NCI-H1417 (cell line): Measurements from ENCODE around the gene RCE1.

Experiments used
- DNase-seq, 3 experiments: peaks; one replicate each; lab custom pipeline; 2025; lab: John Stamatoyannopoulos, UW

Gene RCE1

DNA sequence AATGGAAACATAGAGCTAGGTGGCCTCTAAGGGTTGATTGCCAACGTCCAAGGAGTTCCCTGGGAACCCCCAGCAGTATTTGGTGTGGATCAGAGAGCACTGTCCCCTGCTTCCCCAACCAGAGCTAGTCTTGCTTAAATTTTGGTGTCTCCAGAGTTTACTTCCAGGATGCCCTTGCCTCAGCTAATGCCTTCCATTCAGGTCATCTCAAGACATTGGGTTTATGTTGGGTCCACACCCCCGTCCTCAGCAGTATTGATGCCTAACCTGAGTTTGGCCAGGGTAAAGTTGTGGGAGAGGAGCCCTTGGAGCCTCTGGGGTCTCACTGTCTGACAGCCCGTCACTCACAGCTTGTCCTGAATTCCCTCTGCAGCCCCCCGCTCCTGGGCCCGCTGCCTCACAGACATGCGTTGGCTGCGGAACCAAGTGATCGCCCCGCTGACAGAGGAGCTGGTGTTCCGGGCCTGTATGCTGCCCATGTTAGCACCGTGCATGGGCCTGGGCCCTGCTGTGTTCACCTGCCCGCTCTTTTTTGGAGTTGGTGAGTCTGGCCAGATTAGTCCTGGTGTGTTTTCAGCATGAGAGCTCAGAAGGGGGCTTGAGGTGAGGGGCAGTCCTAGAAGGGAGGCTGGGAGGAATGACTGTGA is 1.4 kb downstream of the RCE1 start:
- DNase-seq = no peak

DNA sequence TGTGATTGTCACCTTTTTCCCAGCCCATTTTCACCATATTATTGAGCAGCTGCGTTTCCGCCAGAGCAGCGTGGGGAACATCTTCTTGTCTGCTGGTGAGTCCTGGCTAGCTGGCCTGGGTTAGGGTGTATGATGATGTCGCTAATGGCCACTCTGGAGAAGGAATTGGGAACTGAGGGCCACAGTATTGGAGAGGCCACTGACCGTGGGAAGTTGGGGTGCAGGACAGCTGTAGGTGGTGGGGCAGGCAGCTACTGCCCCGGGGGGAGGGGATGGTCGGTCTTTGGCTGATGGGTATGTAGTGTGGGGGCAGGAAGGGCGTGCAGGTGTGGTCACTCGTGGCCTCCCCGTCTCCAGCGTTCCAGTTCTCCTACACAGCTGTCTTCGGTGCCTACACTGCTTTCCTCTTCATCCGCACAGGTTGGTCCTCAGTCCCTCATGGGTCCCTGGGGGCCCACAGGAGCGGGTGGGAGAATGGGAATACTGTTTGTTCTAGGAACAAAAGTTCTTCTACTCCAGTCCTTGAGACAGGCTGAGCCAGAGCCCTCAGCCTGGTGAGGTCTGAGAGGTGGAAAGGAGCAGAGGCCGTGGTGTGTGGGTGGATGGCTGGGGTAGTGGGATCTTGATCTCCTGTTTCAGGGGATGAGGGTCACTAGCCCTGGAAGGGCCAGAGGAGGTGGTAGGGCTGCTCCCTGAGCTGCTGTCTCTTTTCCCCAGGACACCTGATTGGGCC is 2.1 kb downstream of the RCE1 start:
- DNase-seq = no peak

DNA sequence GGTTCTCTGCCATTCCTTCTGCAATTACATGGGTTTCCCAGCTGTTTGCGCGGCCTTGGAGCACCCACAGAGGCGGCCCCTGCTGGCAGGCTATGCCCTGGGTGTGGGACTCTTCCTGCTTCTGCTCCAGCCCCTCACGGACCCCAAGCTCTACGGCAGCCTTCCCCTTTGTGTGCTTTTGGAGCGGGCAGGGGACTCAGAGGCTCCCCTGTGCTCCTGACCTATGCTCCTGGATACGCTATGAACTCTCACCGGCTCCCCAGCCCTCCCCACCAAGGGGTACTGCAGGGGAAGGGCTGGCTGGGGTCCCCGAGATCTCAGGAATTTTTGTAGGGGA is 2.6 kb downstream of the RCE1 start:
- DNase-seq = no peak

DNA sequence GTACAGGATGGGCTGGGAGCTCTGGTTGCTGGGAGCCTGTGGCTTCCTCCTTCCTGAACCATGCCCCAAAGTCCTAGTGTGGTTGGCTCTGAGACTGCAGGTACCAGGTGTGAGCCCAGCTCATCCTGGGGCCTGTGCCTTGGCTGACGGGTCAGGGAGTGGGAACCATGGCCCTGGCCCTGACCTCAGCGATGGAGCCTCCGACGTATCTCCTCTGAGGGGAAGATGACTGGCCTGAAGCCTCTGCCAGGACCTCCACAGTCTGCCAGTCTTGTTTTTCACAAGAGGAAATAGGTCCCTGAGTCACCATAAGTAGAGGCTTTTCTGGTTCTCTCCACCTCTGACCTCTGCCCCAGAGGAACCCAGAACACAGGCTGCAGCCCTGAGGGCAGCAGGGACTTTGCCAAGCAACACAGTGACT is 3.4 kb downstream of the RCE1 start:
- DNase-seq = no peak

DNA sequence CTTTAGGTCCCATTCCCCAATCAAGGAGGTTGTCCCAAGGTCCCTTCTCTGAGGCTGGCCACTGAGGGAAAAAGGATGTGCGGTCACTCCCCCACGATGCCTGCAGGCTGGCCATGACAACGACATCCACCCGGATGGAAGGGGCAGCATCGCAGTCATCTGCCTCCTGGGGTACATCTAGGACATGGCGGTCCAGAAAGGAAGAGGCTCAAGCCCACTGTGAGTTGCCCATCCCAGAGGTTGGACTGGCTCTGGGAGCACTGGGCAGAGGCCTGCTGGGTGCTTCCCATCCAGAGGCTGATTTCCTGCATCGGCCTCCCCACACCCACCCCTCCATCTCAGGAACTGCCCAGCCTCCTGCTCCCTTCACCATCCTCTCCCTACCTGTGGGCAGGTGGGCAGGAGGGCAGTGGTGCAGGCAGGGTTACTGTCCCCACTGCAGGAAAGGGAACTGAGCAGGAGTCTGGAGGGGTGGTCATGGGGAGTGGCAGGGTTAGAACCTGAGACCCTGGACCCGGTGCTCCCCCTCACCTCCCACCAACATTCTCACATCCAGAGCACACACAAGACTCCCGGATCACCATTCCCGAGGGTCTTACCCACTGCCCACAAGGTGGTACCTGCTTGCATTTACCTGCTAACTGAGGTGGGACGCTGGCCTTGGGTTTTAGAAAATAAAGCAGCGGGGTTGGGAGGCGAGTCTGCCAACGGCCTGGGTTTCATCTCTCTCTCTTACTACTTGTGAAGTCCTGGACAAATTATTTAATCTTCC is 4.4 kb downstream of the RCE1 start:
- no peak for DNase-seq

DNA sequence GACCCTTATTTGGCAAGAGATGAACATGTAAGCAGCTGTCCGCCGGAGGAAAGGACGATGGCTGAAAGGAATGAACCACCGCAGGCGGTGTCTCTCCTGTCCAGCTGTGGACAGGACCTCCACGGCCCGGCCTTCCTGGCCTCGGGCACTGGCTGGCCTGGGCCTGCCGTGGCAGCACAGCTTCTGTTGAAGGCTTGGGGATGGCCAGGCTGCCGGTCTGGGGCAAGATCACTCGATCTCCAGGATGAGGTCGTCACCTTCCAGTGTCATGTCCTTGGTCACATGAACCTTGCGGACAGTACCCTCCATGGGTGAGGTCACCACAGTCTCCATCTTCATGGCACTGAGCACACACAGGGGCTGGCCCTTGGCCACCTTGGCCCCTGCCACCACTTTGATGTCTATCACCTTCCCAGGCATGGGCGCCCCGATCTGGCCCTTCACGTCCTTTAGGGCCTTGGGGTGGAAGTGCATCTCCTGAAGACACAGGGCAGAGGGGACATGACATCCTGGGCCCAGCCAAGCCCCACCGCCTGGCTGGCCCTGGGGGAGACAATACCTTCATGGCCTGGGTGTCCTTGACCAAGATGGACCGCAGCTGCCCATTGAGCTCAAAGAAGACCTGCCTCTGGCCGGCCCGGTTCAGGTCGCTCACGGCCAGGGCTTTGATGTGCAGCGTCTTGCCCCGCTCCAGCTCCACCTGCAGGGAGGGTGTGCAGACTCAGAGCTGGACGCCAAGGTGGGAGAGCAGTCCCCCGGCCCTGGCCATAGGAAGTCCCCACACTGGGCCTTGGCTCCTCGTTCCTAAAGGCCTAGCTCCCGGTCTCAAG is 5.6 kb downstream of the RCE1 start:
- no peak for DNase-seq

DNA sequence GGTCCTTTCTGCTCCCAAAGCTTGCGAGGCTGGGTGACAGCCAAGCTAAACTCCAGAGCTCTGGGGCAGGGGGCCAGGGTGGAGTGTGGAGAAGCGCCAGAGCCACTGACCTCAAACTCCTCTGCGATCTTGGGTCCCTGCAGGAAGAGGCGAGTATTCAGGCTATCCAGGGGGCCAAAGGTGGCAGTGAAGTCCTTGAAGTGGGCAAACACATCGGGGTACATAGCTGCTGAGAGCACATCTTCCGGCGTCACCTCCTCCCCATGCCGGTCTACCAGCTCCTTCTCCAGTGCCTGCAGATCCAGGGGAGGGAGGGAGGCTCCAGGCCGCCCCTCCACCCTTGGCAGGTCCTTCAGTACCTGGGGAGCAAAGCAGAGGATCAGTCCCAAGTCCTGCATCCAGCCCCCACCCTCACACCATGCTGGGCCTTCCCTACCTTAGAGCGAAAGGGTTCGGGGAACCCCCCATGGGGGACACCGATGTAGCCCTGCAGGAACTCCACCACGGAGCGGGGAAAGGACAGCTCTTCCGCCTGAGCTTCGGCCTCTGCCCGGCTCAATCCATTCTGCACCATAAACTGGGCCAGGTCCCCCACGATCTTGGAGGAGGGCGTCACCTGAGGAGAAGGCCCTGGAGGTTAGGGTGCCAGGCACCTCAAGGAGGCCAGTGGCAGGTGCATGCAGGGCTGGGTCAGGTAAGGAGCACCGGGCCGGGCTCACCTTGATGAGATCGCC is 6.4 kb downstream of the RCE1 start:
- no peak for DNase-seq

DNA sequence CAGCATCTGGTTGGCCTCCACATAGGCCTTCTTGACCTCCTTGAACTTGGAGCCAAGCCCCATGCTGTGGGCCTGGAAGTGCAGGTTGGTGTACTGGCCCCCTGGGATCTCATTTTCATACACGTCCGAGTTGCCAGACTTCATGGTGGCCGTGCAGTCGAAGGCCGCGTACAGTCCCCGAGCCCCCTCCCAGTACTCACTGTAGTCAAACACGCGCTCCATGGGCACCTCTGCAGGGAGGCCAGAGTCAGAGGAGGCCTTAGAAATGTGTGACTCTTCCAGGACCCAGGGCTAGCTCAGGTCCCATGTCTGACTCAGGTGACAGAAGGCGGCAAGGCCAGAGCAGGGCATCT is 7.0 kb downstream of the RCE1 start:
- no peak for DNase-seq

DNA sequence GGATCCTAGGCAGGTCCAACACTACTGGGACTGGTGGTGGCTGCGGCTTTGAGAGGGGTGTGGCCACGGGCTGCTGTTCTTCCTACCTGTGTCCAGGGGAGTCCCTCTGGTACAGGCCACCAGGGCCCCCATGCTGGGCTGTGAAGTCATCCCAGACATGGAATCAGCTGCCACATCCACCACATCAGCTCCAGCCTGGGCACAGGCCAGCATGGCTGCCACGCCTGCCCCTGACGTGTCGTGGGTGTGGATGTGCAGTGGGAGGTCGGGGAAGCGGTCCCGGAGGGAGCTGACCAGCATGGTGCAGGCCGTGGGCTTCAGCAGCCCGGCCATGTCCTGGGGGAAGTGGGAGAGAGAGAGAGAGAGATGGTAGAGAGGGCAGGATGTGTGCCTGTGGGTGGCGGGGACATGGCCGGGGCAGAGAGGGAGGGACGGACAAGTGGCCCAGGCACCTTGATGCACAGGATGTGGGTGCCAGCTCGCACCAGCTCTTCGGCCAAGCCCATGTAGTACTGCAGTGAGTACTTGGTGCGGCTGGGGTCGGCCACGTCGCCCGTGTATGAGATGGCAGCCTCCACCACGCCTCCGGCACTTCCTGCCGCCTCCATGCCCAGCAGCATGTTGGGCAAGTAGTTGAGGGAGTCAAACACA is 7.5 kb downstream of the RCE1 start:
- no peak for DNase-seq

DNA sequence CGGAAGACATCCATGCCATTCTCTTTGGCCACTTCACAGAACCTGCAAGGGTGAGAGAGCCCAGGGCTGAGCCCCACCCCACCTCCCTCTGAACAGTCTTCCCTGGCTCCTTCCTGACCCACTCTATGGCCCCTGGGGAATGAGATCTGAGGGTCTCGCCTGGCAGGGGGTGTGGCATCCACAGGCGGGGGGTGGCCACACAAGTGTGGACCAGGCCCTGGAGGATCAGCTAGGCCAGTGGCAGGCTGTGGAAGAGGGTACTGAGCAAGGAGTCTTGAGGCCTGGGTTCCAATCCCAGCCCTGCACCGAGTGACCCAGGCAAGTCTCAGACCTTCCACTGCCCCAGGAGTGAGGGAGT is 8.0 kb downstream of the RCE1 start:
- no peak for DNase-seq

DNA sequence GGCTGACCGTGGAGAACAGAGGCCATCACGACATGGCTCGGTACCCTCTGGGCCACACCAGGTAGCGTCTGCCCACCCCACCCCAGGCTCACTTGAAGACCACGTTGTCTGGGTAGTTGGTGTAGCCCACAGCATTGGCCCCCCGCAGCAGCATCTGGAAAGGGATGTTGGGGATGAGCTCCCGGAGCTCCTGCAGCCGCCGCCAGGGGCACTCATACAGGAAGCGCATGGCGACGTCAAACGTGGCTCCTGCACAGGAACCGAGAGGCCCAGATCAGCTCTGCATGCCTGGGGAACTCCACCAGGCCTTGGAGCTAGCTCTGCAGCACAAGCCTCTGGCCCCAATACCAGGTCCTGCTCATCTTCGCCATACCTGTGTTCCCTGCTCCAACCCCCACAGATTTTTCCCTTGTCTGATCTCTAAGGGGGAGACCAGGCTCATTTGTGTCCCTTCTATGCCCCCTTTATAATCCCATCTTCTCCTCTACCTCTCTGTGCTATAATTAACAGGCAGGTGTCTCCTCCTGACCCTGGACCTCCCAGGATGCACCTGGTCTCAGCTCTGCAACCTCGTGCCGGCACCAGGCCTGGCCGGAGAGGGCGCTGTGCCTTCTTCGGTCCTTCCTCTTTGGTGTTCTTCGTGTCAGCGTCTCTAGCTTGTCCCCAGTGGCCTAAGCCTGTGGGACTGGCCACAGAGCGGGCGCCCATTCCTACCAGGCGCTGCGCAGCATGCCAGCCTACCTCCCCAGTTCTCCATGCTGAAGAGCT is 8.6 kb downstream of the RCE1 start:
- DNase-seq = no peak

DNA sequence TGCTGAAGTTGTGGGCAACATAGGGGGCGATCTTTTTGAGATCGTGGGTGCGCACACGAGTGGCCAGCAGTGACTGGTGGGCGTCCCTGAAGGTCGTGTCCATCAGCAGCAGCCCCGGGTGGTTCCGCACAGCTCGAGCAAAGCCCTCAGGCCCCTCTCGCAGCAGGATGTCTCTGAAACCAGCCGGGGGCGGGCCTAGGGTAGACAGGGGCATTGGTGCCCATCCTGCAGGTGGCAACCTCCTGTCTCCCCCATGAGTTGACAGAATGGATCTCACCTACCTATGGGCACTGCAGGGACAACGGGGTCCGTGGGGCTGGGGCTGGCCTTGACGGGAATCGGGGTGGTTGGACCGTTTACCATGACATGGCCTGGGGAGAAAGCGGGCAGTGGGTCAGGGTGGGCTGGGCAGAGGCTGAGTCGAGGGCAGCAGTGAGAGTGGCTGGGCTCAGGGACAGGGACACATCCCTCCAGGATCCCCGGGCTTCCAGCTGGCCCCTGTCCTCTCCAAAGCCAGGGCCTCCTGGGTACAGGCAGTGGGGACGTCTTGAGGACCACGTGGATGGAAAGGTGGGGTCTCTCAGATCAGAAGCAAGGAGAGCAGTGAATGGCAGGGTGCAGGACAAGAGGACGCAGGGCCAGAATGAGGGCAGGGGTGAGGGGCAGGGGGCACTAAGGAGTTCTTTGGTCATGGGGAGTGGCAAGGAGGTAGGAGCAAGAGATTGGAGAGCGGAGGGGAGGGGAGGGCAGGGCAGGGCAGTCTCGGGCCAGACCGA is 9.4 kb downstream of the RCE1 start:
- DNase-seq = no peak

DNA sequence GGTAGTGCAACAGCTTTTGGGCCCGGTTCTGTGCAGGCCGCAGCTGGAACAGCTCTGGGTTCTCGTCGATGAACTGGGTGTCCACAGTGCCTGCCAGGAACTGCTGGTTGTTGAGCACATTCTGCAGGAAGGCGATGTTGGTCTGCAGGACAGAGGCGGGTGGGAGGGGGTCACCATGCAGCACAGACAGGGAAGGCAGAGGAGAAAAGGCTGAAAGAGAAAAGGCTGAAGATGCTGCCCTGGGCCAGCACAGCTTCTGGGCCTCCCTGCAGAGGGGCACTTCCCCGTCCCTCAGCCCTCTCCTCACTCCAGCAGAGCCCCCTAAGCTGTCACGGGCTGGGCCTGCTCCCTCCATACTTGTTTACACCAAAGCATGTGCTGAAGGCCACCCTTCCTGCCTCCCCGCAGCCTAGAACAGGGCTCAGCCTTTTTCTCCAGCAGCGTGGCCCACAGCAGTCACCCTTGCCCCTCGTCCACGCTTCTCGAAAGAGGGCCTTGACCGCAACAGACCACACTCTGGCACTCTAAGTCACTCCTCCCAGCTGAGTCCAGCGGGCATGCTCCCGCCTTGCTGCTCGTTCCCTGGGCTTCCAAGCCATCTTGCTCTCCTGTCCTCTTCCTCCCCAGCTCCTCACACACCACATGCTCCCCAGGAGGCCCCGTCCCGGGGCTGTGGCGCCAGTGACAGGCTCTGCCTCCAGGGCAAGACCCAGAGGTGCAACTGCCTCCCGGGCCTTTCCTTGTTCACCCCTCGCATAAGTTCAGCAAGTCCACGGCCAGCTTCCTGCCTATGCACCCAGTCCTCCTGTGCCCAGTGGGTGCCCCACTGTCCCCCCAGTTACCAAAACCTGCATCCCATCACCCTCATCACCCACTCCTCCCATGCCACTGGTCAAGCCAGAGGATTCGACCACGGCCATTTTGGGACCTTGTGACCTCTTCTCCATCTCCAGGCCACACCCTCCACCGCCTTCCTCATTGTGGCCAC is 10.3 kb downstream of the RCE1 start:
- no peak for DNase-seq

DNA sequence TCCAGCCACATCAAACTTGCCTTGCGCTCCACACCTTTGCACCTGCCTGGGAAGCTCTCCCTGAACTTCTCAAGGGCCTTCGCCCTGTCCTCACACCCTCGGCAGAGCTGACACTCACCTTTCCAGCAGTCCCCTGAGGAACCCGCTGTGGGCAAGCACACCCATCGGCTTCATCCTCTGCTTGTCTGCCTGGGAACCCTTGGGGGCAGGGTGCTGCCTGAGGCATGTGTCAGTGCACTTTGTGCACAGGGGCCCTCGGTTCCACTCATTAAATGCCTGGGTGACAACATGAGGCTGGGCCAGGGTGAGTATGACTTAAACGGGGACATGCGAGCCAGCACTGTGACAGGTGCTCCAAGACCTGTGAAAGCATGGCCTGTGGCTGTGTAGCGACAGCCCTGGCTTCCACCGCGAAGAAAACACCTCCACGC is 11.0 kb downstream of the RCE1 start:
- no peak for DNase-seq

DNA sequence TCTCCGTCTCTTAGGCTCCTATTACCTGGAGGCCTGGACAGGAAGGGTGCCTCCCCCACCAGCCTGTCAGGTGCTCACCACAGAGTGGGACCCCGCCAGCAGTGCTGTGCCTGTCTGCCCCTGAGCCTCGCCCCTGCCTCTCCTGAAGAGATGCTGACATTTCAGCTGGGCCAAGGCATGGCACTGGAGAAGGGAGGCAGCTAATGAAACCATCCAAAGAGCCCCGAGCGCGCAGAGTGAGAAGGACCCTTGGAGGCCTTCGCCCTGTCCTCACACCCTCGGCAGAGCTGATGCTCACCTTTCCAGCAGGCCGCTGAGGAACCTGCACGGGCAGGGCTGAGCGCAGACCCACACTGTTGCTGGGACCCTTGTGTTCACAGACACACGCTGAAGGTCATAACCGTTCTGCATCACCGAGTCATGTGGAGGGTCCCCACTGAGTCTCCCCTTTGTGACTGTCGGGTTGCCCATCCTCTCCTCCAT is 11.5 kb downstream of the RCE1 start:
- DNase-seq = no peak

DNA sequence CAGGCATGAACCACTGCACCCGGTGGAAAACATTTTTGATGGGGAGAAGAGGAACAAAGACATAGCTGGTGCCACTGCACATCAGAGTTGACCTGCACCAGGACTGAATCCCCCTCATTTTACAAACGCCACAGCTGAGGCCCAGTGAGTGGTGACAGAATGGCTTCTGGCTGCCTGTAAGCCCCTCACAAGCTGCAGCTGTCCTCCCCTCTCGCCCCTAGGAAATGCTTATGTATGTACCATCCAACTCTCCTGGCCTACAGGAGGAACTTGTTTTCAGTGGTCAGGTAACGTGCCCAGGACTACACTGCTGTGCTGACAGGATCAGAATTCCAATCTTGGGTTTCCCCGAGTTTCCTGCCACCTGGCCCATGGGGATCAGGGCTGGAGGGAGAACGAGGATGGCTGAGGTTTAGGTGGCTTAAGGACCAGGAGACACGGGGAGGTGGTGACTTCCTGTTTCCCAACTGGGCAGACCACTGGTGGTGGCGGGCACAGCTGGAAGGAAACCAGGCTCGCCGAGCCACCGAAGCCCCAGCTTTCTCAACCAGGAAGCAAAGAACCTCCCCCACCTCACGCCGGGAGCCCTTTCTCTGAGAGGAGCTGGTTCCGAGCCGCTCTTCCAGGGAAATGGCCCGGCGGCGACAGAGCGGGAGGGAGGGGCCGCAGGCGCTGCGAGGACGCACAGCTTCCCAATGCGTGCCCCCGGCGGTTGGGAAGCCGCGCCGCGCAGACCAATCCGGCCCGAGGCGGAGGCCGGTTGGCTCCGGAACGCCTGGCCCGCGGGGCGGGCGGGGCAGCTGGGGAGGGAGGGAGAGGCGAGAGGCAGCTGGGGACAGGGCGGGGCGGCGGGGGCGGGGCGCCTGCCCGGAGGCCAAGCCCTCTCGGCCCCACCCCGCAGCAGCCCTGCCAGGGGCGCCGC is 12.6 kb downstream of the RCE1 start:
- peak; percentile 92 to 97 (median 96) for DNase-seq
